ENCODE measurements around the gene ANKZF1. TPM values are rescaled to one million over a fixed set of nuclear protein-coding genes. Genes with fewer than 3 reads are reported as not detected.

ANKZF1 gene
- total RNA-seq, 1 donor from 2014 or later, result 64.3 TPM

DNA sequence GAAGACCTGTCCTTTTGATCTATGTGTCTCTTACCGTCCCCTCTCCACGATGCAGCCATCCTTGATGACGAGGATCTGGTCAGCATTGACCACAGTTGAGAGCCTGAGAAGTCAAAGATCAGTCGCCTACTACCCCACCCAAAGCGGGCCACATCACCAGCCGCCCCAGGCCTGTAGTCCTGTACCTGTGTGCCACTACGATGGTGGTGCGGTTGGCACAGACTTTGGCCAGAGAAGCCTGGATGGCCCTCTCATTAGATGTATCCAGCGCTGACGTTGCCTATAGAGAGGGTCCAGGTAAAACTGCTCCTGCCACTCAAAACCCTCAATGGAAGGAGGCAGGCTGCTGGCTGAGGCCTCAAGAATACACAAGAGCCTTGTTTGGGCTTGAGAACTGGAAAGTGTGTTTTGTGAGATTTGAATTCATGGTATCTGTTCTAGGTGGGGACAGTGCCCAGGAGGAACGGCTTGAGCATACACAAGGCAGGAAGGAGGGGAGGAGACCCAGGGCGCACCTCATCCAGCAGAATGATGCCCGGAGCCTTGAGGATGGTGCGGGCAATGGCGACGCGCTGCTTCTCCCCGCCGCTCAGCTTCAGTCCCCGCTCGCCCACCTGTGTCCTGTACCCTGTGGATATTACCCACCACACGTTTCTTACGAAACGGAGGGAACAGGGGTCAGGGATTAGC is 19.3 kb upstream of the ANKZF1 start:
- DNase-seq (ENCODE audit: low spot score, unreplicated experiment), result no peak
- H3K27me3 Mint-ChIP-seq, result no peaks in the 10 kb centered on the region
- no peak overlapping the region for H3K27ac Mint-ChIP-seq
- TF ChIP-seq, protein P1, sequence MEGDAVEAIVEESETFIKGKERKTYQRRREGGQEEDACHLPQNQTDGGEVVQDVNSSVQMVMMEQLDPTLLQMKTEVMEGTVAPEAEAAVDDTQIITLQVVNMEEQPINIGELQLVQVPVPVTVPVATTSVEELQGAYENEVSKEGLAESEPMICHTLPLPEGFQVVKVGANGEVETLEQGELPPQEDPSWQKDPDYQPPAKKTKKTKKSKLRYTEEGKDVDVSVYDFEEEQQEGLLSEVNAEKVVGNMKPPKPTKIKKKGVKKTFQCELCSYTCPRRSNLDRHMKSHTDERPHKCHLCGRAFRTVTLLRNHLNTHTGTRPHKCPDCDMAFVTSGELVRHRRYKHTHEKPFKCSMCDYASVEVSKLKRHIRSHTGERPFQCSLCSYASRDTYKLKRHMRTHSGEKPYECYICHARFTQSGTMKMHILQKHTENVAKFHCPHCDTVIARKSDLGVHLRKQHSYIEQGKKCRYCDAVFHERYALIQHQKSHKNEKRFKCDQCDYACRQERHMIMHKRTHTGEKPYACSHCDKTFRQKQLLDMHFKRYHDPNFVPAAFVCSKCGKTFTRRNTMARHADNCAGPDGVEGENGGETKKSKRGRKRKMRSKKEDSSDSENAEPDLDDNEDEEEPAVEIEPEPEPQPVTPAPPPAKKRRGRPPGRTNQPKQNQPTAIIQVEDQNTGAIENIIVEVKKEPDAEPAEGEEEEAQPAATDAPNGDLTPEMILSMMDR (IDR thresholded peaks at IDR 0.05; ENCODE audit: unreplicated experiment), result no peak
- H3K4me1 Mint-ChIP-seq (ENCODE audit: low read depth), result peaks cover 11% of the 10 kb centered on the region
- H3K9me3 Mint-ChIP-seq (ENCODE audit: low read depth), result no peaks in the 10 kb centered on the region
- H3K4me3 Mint-ChIP-seq (ENCODE audit: low read depth), result no peak overlapping the region
- H3K36me3 Mint-ChIP-seq (ENCODE audit: insufficient read depth), result peaks cover 17% of the 10 kb centered on the region

DNA sequence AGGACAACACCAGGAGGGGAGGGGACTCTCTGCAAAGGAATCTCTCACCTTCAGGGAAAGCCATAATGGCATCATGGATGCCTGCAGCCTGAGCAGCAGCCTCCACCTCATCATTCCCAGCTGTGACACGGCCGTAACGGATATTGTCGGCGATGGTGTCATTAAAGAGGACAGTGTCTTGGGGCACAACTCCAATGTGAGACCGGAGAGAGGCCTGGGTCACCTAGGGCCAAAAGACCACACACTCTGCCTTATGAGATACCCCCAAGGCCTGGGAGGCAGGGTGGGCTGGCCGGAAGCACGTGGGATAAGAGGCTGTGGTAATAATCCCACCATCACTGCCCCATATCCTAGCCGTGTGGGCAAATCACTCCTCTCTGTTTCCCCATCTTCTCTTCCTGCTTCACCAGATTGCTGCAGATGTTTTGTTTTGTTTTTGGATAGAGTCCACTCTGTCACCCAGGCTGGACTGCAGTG is 18.7 kb upstream of the ANKZF1 start:
- Mint-ChIP-seq H3K27me3 (no peaks in the 10 kb centered on the region), H3K27ac (peak overlapping the region; percentile 57), H3K4me1 (ENCODE audit: low read depth) (peaks cover 11% of the 10 kb centered on the region), H3K4me3 (ENCODE audit: low read depth) (no peak overlapping the region), H3K9me3 (ENCODE audit: low read depth) (no peaks in the 10 kb centered on the region), H3K36me3 (ENCODE audit: insufficient read depth) (peaks cover 17% of the 10 kb centered on the region)
- TF ChIP-seq, protein P1 (IDR thresholded peaks at IDR 0.05; ENCODE audit: unreplicated experiment), result no peak
- no peak for DNase-seq (ENCODE audit: low spot score, unreplicated experiment)

DNA sequence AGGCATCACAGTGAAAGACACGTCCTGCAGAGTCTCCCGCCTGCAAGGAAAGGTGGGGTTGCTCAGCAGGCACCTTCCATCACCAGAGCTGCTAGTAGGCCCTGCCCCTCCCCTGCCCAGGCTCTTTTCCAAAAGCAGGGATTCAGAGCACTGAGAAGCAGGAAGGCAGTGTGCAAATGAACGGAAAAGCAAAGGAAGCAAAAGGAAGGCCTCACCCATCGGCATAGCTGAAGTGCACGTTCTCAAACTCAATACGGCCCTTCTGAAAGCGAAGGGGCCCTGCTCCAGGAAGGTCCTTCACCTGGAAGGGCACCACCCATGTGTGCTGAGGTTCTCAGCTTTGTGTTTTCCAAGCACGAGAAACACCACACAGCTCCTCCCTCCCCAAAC is 16.6 kb upstream of the ANKZF1 start:
- Mint-ChIP-seq H3K4me1 (ENCODE audit: low read depth) (peaks cover 10% of the 10 kb centered on the region), H3K9me3 (ENCODE audit: low read depth) (no peaks in the 10 kb centered on the region), H3K4me3 (ENCODE audit: low read depth) (no peak overlapping the region), H3K27me3 (no peaks in the 10 kb centered on the region), H3K27ac (no peak overlapping the region), H3K36me3 (ENCODE audit: insufficient read depth) (peaks cover 17% of the 10 kb centered on the region)
- no peak for DNase-seq (ENCODE audit: low spot score, unreplicated experiment)
- TF ChIP-seq, protein P1 (IDR thresholded peaks at IDR 0.05; ENCODE audit: unreplicated experiment), result no peak

DNA sequence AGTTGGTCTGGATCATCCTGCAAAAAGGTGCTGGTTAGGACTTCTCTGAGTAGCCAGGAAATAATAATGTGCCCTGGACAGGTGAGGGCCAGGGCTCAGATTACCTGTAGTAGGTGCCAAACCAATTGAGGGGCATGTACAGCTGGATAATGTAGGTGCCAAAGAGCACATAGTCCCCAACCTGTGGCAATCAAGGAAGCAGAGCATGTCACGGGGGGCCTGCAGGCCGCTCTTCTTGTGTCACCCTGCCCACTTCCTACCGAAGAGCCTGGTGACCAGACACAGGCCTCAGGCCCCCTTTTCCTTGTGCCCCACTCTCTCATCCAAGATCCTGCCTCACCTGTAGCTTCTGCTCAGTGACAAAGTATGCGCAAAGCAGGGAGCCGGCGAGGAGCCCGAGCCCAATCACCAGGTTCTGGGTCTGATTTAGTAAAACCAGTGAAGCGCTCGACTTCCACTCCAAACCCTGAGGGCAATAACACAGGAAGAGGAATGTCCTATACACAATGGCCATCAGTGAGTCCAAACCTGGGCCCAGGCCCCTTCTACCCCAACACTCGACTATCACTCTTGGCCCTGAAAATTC is 16.0 kb upstream of the ANKZF1 start:
- no peaks in the 10 kb centered on the region for H3K27me3 Mint-ChIP-seq
- peaks cover 8% of the 10 kb centered on the region for H3K4me1 Mint-ChIP-seq (ENCODE audit: low read depth)
- TF ChIP-seq, protein P1 (IDR thresholded peaks at IDR 0.05; ENCODE audit: unreplicated experiment), result no peak
- H3K36me3 Mint-ChIP-seq (ENCODE audit: insufficient read depth), result peaks cover 16% of the 10 kb centered on the region
- H3K9me3 Mint-ChIP-seq (ENCODE audit: low read depth), result no peaks in the 10 kb centered on the region
- H3K27ac Mint-ChIP-seq, result no peak overlapping the region
- no peak for DNase-seq (ENCODE audit: low spot score, unreplicated experiment)
- no peak overlapping the region for H3K4me3 Mint-ChIP-seq (ENCODE audit: low read depth)

DNA sequence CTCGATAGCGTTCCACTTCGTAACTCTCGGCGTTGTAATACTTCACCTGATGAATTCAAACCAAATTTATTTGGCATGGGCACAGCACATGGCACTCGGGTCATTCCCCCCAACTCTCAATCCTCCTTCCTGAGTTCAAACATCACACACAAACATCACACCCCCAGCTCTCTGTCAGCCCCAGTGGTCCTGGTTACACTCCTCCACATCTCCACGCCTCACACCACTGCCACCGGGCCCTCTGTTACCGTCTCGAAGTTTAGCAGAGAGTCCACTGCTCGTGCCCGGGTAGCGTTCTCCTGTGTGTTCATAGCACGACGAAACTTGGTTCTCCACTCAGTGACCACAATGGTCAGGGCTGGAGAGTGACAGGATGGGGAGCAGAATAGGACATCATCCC is 15.5 kb upstream of the ANKZF1 start:
- Mint-ChIP-seq H3K4me3 (ENCODE audit: low read depth) (no peak overlapping the region), H3K9me3 (ENCODE audit: low read depth) (no peaks in the 10 kb centered on the region), H3K36me3 (ENCODE audit: insufficient read depth) (peaks cover 14% of the 10 kb centered on the region), H3K27me3 (no peaks in the 10 kb centered on the region), H3K4me1 (ENCODE audit: low read depth) (peaks cover 11% of the 10 kb centered on the region), H3K27ac (no peak overlapping the region)
- TF ChIP-seq, protein P1 (IDR thresholded peaks at IDR 0.05; ENCODE audit: unreplicated experiment), result no peak
- DNase-seq (ENCODE audit: low spot score, unreplicated experiment), result no peak

Data from progenitor cell of endocrine pancreas (in vitro differentiated cells).